Renal cortex interstitium (tissue), 11 donors: ENCODE measurements around the gene MOK. TPM values are rescaled to one million over a fixed set of nuclear protein-coding genes. Genes with fewer than 3 reads are reported as not detected.

Experiments used
- DNase-seq, 11 donors: peaks; one replicate each; pipeline ENCODE4 v3.0.0-alpha.2; 2013; ENCODE audit warnings: low read depth in 9 of 11, low spot score in 4 of 11; ENCODE audit errors: extremely low read depth in 1 of 11
- polyA plus RNA-seq, 3 donors: library from polyadenylated mRNA; unstranded; fragments of 120-200 nt; gene quantifications; one replicate each; pipeline ENCODE4 v1.2.1, GENCODE V29; 2013; ENCODE audit not compliant: insufficient read length in 3 of 3

The MOK gene
- polyA plus RNA-seq, 3 donors, result 27.2 to 39.3 (median 28.0) TPM

GRCh38 chr14:102196902-102197230 lies 108.1 kb downstream of the MOK start:
- no peak for DNase-seq

- DNase-seq, result no peak
Observed at GRCh38 chr14:102196039-102196901, 108.7 kb downstream of the MOK start.

DNA sequence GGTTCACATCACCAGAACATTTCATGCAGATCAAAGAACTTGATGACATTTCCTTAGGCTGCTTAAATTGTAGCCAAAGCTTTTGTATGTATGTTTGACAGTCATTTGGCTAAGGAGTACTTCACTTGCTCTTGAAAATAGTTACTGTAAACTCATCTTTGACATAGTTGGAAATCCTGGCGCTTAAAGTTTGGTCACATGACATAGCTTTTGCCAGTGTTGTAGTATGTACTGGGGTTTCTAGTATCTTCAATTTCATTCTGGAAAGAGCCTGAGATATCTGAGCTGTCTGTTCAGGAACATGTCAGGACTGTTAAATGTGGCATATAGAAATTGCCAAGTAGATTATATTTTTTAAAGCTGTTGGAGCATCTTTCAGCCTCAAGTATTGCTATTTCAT lies 109.5 kb downstream of the MOK start:
- DNase-seq, result no peak

DNA sequence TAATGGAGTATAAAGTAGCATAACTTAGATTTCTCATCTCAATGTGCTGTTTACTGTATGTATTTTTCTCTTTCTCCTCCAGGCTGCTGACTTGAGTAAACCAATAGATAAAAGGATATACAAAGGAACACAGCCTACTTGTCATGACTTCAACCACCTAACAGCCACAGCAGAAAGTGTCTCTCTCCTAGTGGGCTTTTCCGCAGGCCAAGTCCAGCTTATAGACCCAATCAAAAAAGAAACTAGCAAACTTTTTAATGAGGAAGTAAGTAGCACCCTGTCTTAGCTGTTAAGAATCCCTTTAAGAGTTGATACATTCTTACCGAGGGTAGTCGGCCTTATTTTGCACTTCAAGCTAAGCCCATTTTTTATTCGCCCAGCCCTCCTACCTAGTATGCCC lies 110.1 kb downstream of the MOK start:
- no peak for DNase-seq

DNA sequence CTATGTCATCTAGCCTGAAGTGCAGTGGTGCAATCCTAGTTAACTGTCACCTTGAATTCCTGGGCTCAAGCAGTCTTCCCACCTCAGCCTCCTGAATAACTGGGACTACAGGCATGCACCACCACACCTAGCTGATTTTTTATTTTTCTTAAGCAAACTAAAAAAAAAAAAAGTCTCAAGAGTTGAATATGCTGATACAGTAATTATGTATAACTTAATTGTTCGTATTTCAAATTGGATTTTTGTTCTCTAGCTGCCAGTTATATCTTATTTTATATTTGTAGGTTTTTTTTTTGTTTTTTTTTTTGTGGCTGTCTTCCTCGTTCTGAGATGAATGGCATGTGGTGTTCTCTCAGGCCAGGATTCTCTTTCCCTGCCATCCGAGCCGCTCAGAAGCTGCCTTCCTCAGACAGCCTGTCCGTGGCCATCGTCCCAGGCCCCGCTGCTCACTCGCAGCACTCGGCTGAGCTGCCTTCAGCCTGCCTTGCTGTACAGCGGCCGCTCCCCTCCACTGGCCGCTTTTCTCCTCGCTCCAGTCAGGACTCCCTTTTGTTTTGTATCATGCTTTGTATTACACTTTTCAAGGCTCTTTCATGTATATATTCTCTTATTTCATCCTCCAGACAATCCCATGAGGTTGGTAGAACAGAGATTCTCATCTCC lies 112.0 kb downstream of the MOK start:
- no peak for DNase-seq

GRCh38 chr14:102189874-102190273 lies 115.1 kb downstream of the MOK start:
- no peak for DNase-seq

GRCh38 chr14:102188187-102188586 lies 116.8 kb downstream of the MOK start:
- no peak for DNase-seq

GRCh38 chr14:102187568-102188001 lies 117.4 kb downstream of the MOK start:
- no peak for DNase-seq

GRCh38 chr14:102187044-102187443 lies 117.9 kb downstream of the MOK start:
- DNase-seq, result peak in 1 of 11 donors; percentile 20

- no peak for DNase-seq
Observed at GRCh38 chr14:102185360-102185759, 119.6 kb downstream of the MOK start.

DNA sequence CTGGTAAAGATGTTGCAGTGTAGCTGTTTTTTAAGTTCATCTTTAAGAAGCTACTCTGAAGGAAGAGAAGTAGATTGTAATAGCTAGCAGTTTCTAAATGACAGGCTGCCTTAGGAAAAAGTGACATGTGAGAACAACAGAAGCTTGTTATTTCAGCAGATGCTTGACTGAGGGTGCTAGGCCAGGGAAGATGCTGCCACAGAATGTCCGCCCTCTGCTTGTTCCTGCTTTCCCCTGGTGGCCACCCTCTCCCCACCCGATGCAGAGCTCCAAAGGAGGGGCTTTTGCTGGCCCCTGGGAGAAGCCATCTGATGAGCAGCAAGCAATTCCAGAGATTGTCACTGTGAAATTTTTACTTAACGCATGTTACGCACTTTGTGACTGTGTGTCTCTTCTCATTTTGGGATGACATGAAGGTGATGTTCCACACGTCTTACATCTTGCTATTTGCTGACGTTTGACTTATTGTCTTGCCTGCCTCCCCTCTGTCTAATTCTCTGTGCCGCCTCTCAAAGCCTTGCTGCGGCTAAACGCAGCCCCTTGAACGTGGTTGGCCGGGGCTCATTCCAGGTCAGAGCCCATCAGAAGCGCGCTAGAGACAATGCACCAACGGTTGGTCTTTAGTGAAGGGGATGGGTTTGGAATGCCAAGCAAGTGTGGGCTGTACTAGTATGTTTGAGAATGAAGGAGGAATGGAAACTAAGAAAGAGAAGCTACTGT lies 120.5 kb downstream of the MOK start:
- DNase-seq, result no peak

- DNase-seq, result no peak
Observed at GRCh38 chr14:102183886-102184285, 121.1 kb downstream of the MOK start.

DNA sequence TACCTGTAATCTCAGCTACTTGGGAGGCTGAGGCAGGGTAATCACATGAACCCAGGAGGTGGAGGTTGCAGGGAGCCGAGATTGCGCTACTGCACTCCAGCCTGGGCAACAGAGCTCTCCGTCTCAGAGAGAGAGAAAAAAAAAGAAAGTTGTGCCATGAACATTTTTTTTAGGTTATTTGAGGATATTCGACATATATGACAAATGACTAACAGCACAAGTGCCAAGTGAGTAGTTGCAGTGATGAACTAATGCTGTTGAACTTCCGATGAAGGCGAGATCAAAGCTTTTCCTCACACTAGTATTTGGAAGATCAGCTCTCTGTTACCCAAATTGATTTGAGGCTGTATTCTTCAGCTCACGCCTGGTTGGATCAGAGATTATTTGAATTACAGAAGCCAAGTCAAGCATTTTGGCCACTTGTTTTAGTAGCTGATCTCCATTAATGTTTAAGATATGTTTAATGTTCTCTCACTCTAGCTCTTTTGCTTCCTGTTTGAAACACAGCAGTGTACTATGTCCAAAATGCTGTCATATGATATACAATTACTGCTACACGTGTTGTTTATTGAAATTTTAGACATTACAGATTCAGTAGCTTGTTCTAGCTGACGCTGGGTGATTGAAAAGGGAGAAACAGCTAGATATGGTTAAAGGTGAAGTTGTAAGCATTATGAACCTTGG lies 121.9 kb downstream of the MOK start:
- DNase-seq, result no peak

DNA sequence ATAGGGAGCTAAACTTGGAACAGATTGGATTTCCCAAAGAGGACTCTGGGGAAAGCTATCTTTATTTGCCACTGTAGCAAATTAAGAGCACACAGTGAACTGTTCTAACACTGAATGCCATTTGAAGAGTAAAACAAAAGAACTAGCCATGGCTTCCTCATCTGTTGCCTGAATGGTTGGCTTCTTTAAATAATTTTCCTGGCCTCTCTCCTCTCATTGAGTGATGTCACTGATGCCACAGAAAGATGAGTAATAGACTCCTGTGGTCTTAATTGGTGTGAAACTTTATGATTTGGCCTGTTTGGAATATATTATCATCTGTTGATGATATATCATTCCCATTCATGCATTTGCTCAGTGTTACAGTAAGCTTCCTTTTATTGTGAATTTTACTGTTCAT lies 122.8 kb downstream of the MOK start:
- no peak for DNase-seq

- no peak for DNase-seq
Observed at GRCh38 chr14:102181187-102181586, 123.8 kb downstream of the MOK start.

DNA sequence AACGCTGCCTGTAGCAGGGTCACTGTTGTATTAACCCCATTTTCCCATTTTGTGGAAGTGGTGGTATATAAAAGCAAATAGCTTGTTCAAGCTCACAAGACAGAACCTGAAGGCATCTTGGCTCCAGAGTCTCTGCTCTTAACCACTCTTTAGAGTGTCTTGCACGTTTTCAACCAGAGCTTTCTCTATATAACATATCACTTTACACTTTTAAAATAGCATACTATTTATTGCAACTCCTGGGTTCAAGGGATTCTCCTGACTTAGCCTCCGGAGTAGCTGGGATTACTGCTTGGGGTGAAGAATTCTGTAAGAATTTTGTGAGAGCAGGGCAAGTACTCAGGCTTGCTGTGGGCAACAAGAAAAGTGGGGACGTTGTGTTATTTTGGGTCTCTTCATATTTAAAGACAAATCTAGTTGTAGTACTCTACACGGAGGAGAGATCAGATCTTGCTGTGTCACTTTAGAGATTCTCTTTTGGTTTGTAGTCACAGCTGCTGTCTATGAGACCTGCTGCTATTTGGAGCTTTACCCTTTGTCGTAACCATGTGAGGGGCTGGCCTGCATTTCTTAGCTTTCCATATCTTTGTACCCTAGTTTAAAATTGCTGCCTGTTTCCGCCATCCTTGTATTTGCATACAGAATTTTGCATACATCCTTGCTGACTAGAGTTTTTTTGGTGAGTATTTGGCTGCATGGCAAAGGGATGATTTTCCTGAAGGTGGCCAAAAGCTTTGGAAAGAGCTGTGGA lies 124.5 kb downstream of the MOK start:
- no peak for DNase-seq
